Measurements from ENCODE around the gene MTG1. TPM values are rescaled to one million over a fixed set of nuclear protein-coding genes. Genes with fewer than 3 reads are reported as not detected.

MTG1 gene
- total RNA-seq, 1 donor from 2014 or later = 44.0 TPM

GRCh38 chr10:133442967-133443924 is 49.3 kb downstream of the MTG1 start:
- H3K36me3 Mint-ChIP-seq (ENCODE audit: low read depth, unreplicated experiment) = peaks cover 9% of the 10 kb centered on the region
- TF ChIP-seq CTCF (IDR thresholded peaks at IDR 0.05; ENCODE audit: insufficient read depth, low read depth, low read length) (no peak), EZH2 (IDR thresholded peaks at IDR 0.05; ENCODE audit: insufficient read depth, low read length) (no peak)
- DNase-seq (ENCODE audit: low read depth) (no peak), FAIRE-seq (no peak)
- H3K27me3 Mint-ChIP-seq (ENCODE audit: low read depth, unreplicated experiment) = peaks cover 5% of the 10 kb centered on the region
- Histone ChIP-seq H3K4me3 (ENCODE audit: insufficient read depth, low read depth, low read length) (no peak overlapping the region), H3K4me1 (ENCODE audit: insufficient read depth, low read length) (no peaks in the 10 kb centered on the region), H3K9ac (ENCODE audit: low read length) (no peak overlapping the region), H4K20me1 (ENCODE audit: insufficient read depth, low read length) (peaks cover 4% of the 10 kb centered on the region), H3K36me3 (ENCODE audit: insufficient read depth, low read length) (no peaks in the 10 kb centered on the region), H2AFZ (ENCODE audit: low read depth, low read length) (no peak overlapping the region), H3K9me3 (ENCODE audit: insufficient read depth, low read depth, low read length) (peaks cover 2% of the 10 kb centered on the region), H3K27ac (ENCODE audit: low read depth, low read length) (no peak overlapping the region), H3K27me3 (ENCODE audit: insufficient read depth, low read length) (no peaks in the 10 kb centered on the region), H3K4me2 (ENCODE audit: low read length) (no peak overlapping the region), H3K79me2 (ENCODE audit: insufficient read depth, low read length) (no peaks in the 10 kb centered on the region)
- H3K4me3 Mint-ChIP-seq (ENCODE audit: unreplicated experiment) = no peak overlapping the region
- H3K9me3 Mint-ChIP-seq (ENCODE audit: unreplicated experiment) = peaks cover 29% of the 10 kb centered on the region
- peaks cover 4% of the 10 kb centered on the region for H3K4me1 Mint-ChIP-seq (ENCODE audit: low read depth, unreplicated experiment)
- no peak overlapping the region for H3K27ac Mint-ChIP-seq (ENCODE audit: unreplicated experiment)

- Histone ChIP-seq H3K4me1 (ENCODE audit: insufficient read depth, low read length) (no peaks in the 10 kb centered on the region), H3K9me3 (ENCODE audit: insufficient read depth, low read depth, low read length) (peaks cover 5% of the 10 kb centered on the region), H3K27ac (ENCODE audit: low read depth, low read length) (no peak overlapping the region), H3K36me3 (ENCODE audit: insufficient read depth, low read length) (no peaks in the 10 kb centered on the region), H3K79me2 (ENCODE audit: insufficient read depth, low read length) (no peaks in the 10 kb centered on the region), H4K20me1 (ENCODE audit: insufficient read depth, low read length) (no peaks in the 10 kb centered on the region), H3K4me2 (ENCODE audit: low read length) (no peak overlapping the region), H3K9ac (ENCODE audit: low read length) (no peak overlapping the region), H3K27me3 (ENCODE audit: insufficient read depth, low read length) (no peaks in the 10 kb centered on the region), H3K4me3 (ENCODE audit: insufficient read depth, low read depth, low read length) (no peak overlapping the region), H2AFZ (ENCODE audit: low read depth, low read length) (no peak overlapping the region)
- Mint-ChIP-seq H3K4me1 (ENCODE audit: low read depth, unreplicated experiment) (peaks cover 4% of the 10 kb centered on the region), H3K36me3 (ENCODE audit: low read depth, unreplicated experiment) (peaks cover 9% of the 10 kb centered on the region), H3K27me3 (ENCODE audit: low read depth, unreplicated experiment) (peaks cover 5% of the 10 kb centered on the region), H3K4me3 (ENCODE audit: unreplicated experiment) (no peak overlapping the region), H3K9me3 (ENCODE audit: unreplicated experiment) (peaks cover 33% of the 10 kb centered on the region), H3K27ac (ENCODE audit: unreplicated experiment) (no peak overlapping the region)
- FAIRE-seq (no peak), DNase-seq (ENCODE audit: low read depth) (no peak)
- TF ChIP-seq CTCF (IDR thresholded peaks at IDR 0.05; ENCODE audit: insufficient read depth, low read depth, low read length) = no peak
- no peak for TF ChIP-seq EZH2 (IDR thresholded peaks at IDR 0.05; ENCODE audit: insufficient read depth, low read length)
These were observed 50.6 kb downstream of the MTG1 start for GRCh38 chr10:133444342-133445267.

Measured in astrocyte (in vitro differentiated cells and primary cell).